GM12801 (cell line): Measurements from ENCODE around the gene PBX1.

ENCODE experiments used
- CTCF ChIP-seq: IDR thresholded peaks from one replicate; pipeline ENCODE4 v1.5.1; 2011; ENCODE audit warnings: control low read depth; ENCODE audit not compliant: insufficient read length; ENCODE audit errors: extremely low read depth

PBX1 gene

GRCh38 chr1:164641353-164641730 is 82.4 kb downstream of the PBX1 start:
- no peak for TF ChIP-seq CTCF

GRCh38 chr1:164643018-164643417 is 84.0 kb downstream of the PBX1 start:
- no peak for TF ChIP-seq CTCF

GRCh38 chr1:164644268-164644667 is 85.3 kb downstream of the PBX1 start:
- TF ChIP-seq CTCF = no peak

- no peak for TF ChIP-seq CTCF
Observed at GRCh38 chr1:164644774-164645644, 86.0 kb downstream of the PBX1 start.

DNA sequence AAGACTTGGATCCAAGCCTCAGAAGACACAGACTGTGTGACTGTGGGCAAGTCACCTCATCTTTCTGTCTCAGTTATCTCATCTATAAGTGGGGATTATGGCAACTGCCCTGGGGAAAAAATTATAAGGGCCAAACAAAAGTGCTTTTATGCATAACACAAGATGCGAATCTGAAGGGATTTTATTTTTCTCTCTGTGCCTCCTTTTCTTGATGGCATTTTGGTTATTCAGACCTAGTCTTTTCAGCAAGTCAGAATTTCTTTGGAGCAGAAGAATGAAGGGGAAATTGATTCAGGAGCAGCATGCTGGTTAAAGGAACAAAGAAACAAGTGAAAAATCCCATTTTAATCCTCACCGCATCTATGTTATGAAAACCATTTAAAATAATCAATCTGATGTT is 86.9 kb downstream of the PBX1 start:
- no peak for TF ChIP-seq CTCF

- no peak for TF ChIP-seq CTCF
Observed at GRCh38 chr1:164647211-164647610, 88.2 kb downstream of the PBX1 start.

DNA sequence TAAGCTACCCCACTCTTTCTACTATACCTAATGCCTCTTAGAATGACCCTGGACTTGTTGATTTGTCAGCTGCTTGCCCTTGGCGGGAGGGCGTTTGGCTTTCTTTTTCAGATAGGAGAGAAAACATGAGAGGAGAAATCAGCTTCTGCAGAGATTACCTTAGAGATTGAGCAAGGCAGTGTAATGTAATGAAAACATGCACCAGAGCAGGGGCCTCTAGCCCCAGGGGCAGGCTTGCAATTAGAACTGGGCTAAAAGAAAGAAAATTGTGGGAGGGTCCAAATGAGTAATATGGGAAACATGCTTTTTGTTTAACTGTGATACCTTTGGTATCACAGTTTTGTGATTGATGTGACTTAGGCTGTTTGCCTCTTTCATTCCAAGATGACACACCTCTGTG is 89.7 kb downstream of the PBX1 start:
- TF ChIP-seq CTCF = no peak

DNA sequence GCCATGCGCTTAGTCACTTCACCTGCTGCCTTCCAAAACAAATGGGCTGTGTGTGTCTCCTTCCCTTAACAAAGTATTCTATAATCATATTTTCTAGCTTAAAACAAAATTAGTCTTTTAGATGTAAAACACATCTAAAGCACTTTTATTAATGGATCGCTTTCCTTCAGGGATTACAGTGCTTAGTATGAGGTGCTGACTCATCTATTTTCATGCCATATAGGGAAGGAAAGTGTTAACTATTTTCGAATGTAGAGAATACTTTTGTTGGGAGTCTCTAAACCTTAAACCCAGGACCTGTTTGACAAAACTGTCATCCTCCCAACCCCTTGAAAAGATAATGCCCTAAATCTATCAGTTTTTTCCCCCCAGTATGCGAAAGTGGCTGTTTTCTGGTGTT is 90.2 kb downstream of the PBX1 start:
- no peak for TF ChIP-seq CTCF
